ENCODE data around the gene TTC27. TPM values are rescaled to one million over a fixed set of nuclear protein-coding genes. Genes with fewer than 3 reads are reported as not detected.

TTC27 gene
- polyA plus RNA-seq, 3 donors = 4.0 to 4.8 (median 4.4) TPM

DNA sequence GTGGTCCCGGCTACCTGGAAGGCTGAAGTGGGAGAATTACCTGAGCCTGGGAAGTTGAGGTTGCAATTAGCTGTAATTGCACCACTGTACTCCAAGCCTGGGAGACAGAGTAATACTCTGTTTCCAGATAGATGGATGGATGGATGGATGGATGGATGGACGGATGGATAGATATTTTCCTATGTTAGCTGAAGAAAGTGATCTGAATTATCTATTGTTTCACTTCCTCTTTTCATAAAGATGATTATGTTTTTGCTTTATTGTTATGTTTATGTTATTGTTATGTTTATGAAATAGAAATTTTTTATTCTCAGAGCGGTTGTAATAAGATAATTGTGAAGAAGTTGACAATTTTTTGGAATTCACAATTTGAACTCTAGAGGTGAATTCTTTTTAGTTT lies 33.3 kb upstream of the TTC27 start:
- H3K27ac Mint-ChIP-seq = peak overlapping the region in 1 of 7 donors; percentile 6
- TF ChIP-seq CTCF (IDR thresholded peaks at IDR 0.05) = no peak
- no peak for DNase-seq

DNA sequence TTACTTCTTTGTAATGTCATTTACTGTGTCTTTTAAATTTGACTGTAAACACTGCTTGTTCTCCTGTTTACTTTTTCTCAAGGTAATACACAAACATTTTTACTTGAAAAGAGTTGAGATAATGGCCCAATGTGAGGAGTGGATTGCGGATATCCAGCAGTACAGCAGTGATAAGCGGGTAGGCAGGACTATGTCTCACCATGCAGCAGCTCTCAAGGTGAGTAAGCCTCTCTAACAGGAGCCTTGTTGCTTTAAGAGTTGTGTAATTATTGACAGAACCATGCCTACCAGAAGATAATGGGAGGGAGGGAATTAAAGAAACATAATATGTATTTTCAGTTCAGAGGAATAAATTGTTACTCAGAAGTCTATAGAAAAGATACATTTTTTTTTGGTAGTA lies 16.5 kb upstream of the TTC27 start:
- intact Hi-C loops (cut with micrococcal nuclease) = no loop called here
- Mint-ChIP-seq H3K36me3 (peaks cover 55 to 85% of the 10 kb centered on the region in 2 donors), H3K4me1 (peaks cover 13% of the 10 kb centered on the region), H3K27me3 (ENCODE audit: low read depth in 3 of 3) (peaks cover 0 to 1% (median 0%) of the 10 kb centered on the region in 3 donors), H3K27ac (peak overlapping the region in 1 of 7 donors; percentile 30), H3K4me3 (no peak overlapping the region), H3K9me3 (no peaks in the 10 kb centered on the region)
- H3K9ac ChIP-seq (ENCODE audit: insufficient read depth, low read length, poor library complexity, severe bottlenecking) = no peak overlapping the region
- H3K4me1 ChIP-seq (ENCODE audit: control insufficient read depth in 1 of 2, insufficient read depth in 2 of 2, low read length in 2 of 2) = peaks cover 13 to 15% of the 10 kb centered on the region in 2 donors
- peak overlapping the region in 1 of 2 donors; percentile 17 for H3K27ac ChIP-seq (ENCODE audit: low read depth in 1 of 2, low read length in 2 of 2)
- WGBS (ENCODE audit: insufficient coverage) = 100% methylated on average over 1 of the region's 2 CpGs
- no peak for DNase-seq
- H3K27me3 ChIP-seq (ENCODE audit: control insufficient read depth in 2 of 2, insufficient read depth in 2 of 2, low read length in 2 of 2) = no peaks in the 10 kb centered on the region
- H4K20me1 ChIP-seq (ENCODE audit: insufficient read depth, low read length) = no peaks in the 10 kb centered on the region
- H2AFZ ChIP-seq (ENCODE audit: insufficient read depth, low read depth, low read length, poor library complexity, severe bottlenecking) = no peak overlapping the region
- H3K4me2 ChIP-seq (replicated peaks; ENCODE audit: extremely low read depth, low read length, poor library complexity, severe bottlenecking) = no peak overlapping the region
- no peaks in the 10 kb centered on the region for H3K9me3 ChIP-seq (replicated peaks in 1 of 2; ENCODE audit: control insufficient read depth in 1 of 2, insufficient read depth in 1 of 2, low read length in 2 of 2)
- peaks cover 58 to 83% of the 10 kb centered on the region in 2 donors for H3K36me3 ChIP-seq (replicated peaks in 1 of 2; ENCODE audit: control insufficient read depth in 1 of 2, insufficient read depth in 2 of 2, low read length in 2 of 2)
- H3K4me3 ChIP-seq (replicated peaks in 1 of 3; ENCODE audit: low read depth in 2 of 3, low read length in 3 of 3) = no peak overlapping the region
- no peaks in the 10 kb centered on the region for H3K79me2 ChIP-seq (ENCODE audit: insufficient read depth, low read length)
- TF ChIP-seq CTCF (IDR thresholded peaks at IDR 0.05) = no peak

More for the DNA sequence above, 33.3 kb upstream of the TTC27 start:
- Mint-ChIP-seq H3K4me3 (no peak overlapping the region), H3K4me1 (peaks cover 21% of the 10 kb centered on the region), H3K9me3 (peaks cover 0 to 3% (median 0%) of the 10 kb centered on the region in 7 donors), H3K27me3 (ENCODE audit: low read depth in 3 of 3) (no peaks in the 10 kb centered on the region), H3K36me3 (peaks cover 31 to 38% of the 10 kb centered on the region in 2 donors)
- Histone ChIP-seq H3K4me2 (replicated peaks; ENCODE audit: extremely low read depth, low read length, poor library complexity, severe bottlenecking) (no peak overlapping the region), H3K79me2 (ENCODE audit: insufficient read depth, low read length) (no peaks in the 10 kb centered on the region), H3K4me1 (ENCODE audit: control insufficient read depth in 1 of 2, insufficient read depth in 2 of 2, low read length in 2 of 2) (peaks cover 8 to 17% of the 10 kb centered on the region in 2 donors), H3K27me3 (ENCODE audit: control insufficient read depth in 2 of 2, insufficient read depth in 2 of 2, low read length in 2 of 2) (no peaks in the 10 kb centered on the region), H3K36me3 (replicated peaks in 1 of 2; ENCODE audit: control insufficient read depth in 1 of 2, insufficient read depth in 2 of 2, low read length in 2 of 2) (peaks cover 24 to 54% of the 10 kb centered on the region in 2 donors), H2AFZ (ENCODE audit: insufficient read depth, low read depth, low read length, poor library complexity, severe bottlenecking) (no peak overlapping the region), H3K27ac (ENCODE audit: low read depth in 1 of 2, low read length in 2 of 2) (no peak overlapping the region), H3K9me3 (replicated peaks in 1 of 2; ENCODE audit: control insufficient read depth in 1 of 2, insufficient read depth in 1 of 2, low read length in 2 of 2) (no peaks in the 10 kb centered on the region), H3K4me3 (replicated peaks in 1 of 3; ENCODE audit: low read depth in 2 of 3, low read length in 3 of 3) (no peak overlapping the region), H4K20me1 (ENCODE audit: insufficient read depth, low read length) (no peaks in the 10 kb centered on the region), H3K9ac (ENCODE audit: insufficient read depth, low read length, poor library complexity, severe bottlenecking) (no peak overlapping the region)
- intact Hi-C loops (cut with micrococcal nuclease) = no loop called here
- 100% methylated on average over 1 of the region's 3 CpGs for WGBS (ENCODE audit: insufficient coverage)
